Esophagus muscularis mucosa (tissue), 4 donors: ENCODE results near the gene APLP2. TPM values are rescaled to one million over a fixed set of nuclear protein-coding genes. Genes with fewer than 3 reads are reported as not detected.
A peak's percentile ranks its signal among the peaks of the same experiment; 100 is the strongest.

Experiments used
- DNase-seq: peaks from one replicate; pipeline ENCODE4 v3.0.0-alpha.2; 2017; ENCODE audit errors: extremely low spot score
- H3K27ac ChIP-seq, 4 donors: fragments of 200-600 bp; sonication (generic); replicated peaks in 1 of 4; 1 replicate in 3 of 4; 2 replicates in 1 of 4; pipeline ENCODE4 v1.5.1; 2016 to 2019; ENCODE audit warnings: mild to moderate bottlenecking in 1 of 4
- H3K27me3 ChIP-seq, 4 donors: fragments of 200-600 bp; sonication (generic); one replicate each; pipeline versions ENCODE4 v1.5.1 to v1.6.0; 2016 to 2019
- H3K36me3 ChIP-seq, 4 donors: fragments of 200-600 bp; sonication (generic); one replicate each; pipeline ENCODE4 v1.5.1; 2016 to 2019
- H3K4me1 ChIP-seq, 4 donors: fragments of 200-600 bp; sonication (generic); one replicate each; pipeline ENCODE4 v1.5.1; 2016 to 2019
- H3K4me3 ChIP-seq, 4 donors: fragments of 200-600 bp; sonication (generic); 1 replicate in 2 of 4; 2 replicates in 2 of 4; pipeline ENCODE4 v1.5.1; 2016 to 2019; ENCODE audit warnings: mild to moderate bottlenecking in 4 of 4, moderate library complexity in 1 of 4
- H3K9me3 ChIP-seq, 4 donors: fragments of 200-600 bp; sonication (generic); 1 replicate in 3 of 4; 2 replicates in 1 of 4; pipeline ENCODE4 v1.5.1; 2016 to 2019
- EP300 ChIP-seq: sonication (generic); formaldehyde crosslinking; IDR thresholded peaks from one replicate; pipeline ENCODE4 v1.6.1; 2017; ENCODE audit warnings: antibody characterized with exemption
- POLR2A ChIP-seq: fragments of 450-650 bp; IDR thresholded peaks from one replicate; pipeline ENCODE4 v1.6.1; 2017; ENCODE audit warnings: antibody characterized with exemption, moderate library complexity, mild to moderate bottlenecking, low read depth
- POLR2AphosphoS5 ChIP-seq, 2 donors: sonication (generic); formaldehyde crosslinking; IDR thresholded peaks; one replicate each; pipeline ENCODE4 v1.6.1; 2017; ENCODE audit warnings: antibody characterized with exemption in 2 of 2
- WGBS: methylation state at CpG from one replicate; pipeline ENCODE4 v1.1.5; 2018; 5-methylcytosine and 5-hydroxymethylcytosine counted together
- intact Hi-C: fragments of 100-400 bp; cut with DNase I; formaldehyde crosslinking; loops from one replicate; pipeline ENCODE4 v1.15.1; 2023
- total RNA-seq, 4 donors: library from RNA; depleted of rRNA; stranded (reverse); fragments of >200 nt; gene quantifications; one replicate each; pipeline versions ENCODE4 v1.1.0 to v1.2.1, GENCODE V29; 2016
- TF ChIP-seq, protein P1 (sequence below), 3 experiments: fragments of 200-600 bp in 2 of 3; fragments of 450-650 bp in 1 of 3; sonication (generic) in 2 of 3; IDR thresholded peaks; one replicate each; pipeline ENCODE4 v1.5.1; 2017 to 2019; ENCODE audit warnings: antibody characterized with exemption in 3 of 3, mild to moderate bottlenecking in 2 of 3, moderate library complexity in 1 of 3

Gene APLP2
- total RNA-seq, 4 donors from 2014 or later: 311 to 479 (median 410) TPM

DNA sequence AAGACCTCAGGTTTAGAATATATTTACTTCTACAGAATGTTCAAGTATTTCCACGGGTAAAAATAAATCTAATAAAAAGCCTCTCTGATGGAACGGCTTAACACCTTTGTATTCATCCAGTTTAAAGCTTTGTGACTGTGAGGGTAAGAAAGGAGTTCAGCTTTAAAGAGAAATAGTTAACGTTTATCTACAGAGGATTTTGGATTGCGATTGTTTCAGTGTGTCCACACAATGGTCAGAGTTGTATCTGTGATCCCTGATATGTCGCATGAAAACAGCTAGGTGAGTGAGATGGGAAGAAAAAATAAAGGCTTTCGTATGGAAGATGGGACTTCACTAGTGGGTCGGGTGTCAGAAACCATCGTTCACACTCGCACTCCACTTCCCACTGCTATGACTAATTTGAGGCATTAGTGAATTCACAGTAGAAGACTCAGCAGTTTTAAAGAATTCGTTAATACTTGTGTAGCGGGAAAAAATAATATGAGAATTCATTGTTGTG, 1.6 kb downstream of the APLP2 start:
- intact Hi-C loops: loop anchor here (5.0 kb wide), 1 partner anchor 149 kb away; no protein-coding TSS in a partner anchor

DNA sequence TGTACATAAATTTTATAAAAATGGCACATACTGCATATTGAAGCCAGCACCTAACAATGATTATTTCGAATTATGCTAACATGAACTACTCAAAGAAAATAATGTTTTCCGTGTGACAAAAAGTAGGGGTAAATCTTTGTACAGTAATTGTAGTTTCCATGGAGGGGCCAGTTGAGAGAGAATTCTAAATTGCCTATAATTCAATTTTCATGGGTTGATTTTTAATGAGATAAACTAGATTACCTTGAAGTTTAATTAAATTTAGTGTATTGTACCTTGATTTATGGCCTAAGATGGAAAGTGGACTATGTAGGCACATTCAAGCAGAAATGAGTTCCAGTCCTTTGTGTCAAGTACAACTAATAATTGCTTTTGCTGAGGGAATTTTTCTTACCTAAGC, 5.0 kb downstream of the APLP2 start:
- Histone ChIP-seq H3K9me3 (no peaks in the 10 kb centered on the region), H3K4me1 (peaks cover 30 to 61% (median 39%) of the 10 kb centered on the region in 4 donors), H3K27me3 (no peaks in the 10 kb centered on the region), H3K27ac (no peak overlapping the region), H3K36me3 (no peaks in the 10 kb centered on the region), H3K4me3 (no peak overlapping the region)
- intact Hi-C loops: loop anchor here (5.0 kb wide), 1 partner anchor 152 kb away; no protein-coding TSS in a partner anchor
- no peak for TF ChIP-seq POLR2A
- TF ChIP-seq POLR2AphosphoS5 (IDR thresholded peaks at IDR 0.05): no peak
- TF ChIP-seq, protein P1, sequence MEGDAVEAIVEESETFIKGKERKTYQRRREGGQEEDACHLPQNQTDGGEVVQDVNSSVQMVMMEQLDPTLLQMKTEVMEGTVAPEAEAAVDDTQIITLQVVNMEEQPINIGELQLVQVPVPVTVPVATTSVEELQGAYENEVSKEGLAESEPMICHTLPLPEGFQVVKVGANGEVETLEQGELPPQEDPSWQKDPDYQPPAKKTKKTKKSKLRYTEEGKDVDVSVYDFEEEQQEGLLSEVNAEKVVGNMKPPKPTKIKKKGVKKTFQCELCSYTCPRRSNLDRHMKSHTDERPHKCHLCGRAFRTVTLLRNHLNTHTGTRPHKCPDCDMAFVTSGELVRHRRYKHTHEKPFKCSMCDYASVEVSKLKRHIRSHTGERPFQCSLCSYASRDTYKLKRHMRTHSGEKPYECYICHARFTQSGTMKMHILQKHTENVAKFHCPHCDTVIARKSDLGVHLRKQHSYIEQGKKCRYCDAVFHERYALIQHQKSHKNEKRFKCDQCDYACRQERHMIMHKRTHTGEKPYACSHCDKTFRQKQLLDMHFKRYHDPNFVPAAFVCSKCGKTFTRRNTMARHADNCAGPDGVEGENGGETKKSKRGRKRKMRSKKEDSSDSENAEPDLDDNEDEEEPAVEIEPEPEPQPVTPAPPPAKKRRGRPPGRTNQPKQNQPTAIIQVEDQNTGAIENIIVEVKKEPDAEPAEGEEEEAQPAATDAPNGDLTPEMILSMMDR (IDR thresholded peaks at IDR 0.05): no peak
- no peak for TF ChIP-seq EP300
- 96% methylated on average over 2 of the region's 2 CpGs for WGBS
- no peak for DNase-seq

More for the DNA sequence above, 1.6 kb downstream of the APLP2 start:
- Histone ChIP-seq H3K4me1 (peaks cover 21 to 49% (median 41%) of the 10 kb centered on the region in 4 donors), H3K36me3 (no peaks in the 10 kb centered on the region), H3K27me3 (no peaks in the 10 kb centered on the region), H3K9me3 (no peaks in the 10 kb centered on the region), H3K4me3 (peak overlapping the region; percentile 85 to 97 (median 94)), H3K27ac (peak overlapping the region; percentile 97 to 98 (median 97))
- TF ChIP-seq EP300: no peak
- TF ChIP-seq POLR2AphosphoS5 (IDR thresholded peaks at IDR 0.05): peak in 1 of 2 donors; percentile 13
- 17% methylated on average over 11 of the region's 11 CpGs for WGBS
- no peak for DNase-seq

DNA sequence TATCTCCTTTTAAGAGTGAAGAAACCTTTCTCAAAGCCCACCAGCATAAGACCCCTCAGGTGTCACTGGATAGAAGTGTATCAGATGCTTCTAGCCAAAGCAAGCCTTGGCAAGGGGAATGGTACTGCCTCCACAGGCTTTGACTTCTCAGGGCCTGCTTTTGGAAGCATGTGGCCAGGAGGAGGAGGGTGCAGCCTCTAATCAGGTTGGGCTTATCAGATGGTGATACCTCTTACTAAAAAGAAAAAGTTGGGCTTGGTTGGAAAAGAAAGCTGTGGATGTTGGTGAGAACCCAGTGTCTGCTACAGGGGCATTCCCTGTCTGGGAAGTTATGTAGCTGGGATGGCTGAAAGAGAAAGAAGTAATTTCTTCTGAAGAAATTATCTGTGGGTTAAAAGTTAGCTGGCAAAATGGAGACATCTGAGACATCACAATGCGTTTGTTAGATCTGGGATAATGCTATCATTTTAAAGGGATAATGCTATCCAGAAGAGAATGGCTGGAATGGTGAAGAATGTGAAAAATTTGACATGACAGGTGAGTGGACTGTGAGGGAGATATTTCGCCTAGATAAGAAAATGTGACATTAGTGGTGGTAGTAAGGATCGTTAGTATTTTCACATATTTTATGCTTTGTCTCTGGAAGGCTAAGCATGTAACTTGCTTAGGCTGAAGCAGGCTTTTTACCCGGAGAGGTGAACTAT, 7.2 kb downstream of the APLP2 start:
- H3K4me3 ChIP-seq: no peak overlapping the region
- DNase-seq: no peak
- no peak for TF ChIP-seq POLR2A
- TF ChIP-seq POLR2AphosphoS5 (IDR thresholded peaks at IDR 0.05): no peak
- TF ChIP-seq EP300: no peak
- TF ChIP-seq, protein P1 (IDR thresholded peaks at IDR 0.05): no peak
- H3K27ac ChIP-seq: no peak overlapping the region
- H3K36me3 ChIP-seq: no peaks in the 10 kb centered on the region
- H3K9me3 ChIP-seq: no peaks in the 10 kb centered on the region
- WGBS: 67% methylated on average over 4 of the region's 4 CpGs
- H3K4me1 ChIP-seq: peaks cover 25 to 65% (median 38%) of the 10 kb centered on the region in 4 donors
- H3K27me3 ChIP-seq: no peaks in the 10 kb centered on the region
- intact Hi-C loops: no loop called here

DNA sequence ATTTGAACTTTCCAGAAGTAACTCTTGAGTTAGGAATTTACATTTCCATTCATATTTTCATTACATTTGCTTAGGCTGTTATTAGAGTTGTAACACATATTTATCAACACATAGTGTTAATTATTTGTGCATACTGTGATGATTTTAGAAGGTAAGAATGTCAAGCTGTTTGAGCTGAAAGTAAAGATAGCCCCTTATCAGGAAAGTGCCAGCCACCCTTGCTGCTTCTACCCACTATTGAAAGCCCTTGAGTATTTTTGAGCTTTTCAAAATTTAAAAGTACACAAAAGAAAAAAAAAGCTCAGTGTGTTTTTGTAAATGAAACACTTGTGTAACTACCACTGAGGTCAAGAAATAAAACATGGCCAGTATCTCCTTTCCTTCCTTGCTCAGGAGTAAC, 8.0 kb downstream of the APLP2 start:
- intact Hi-C loops: no loop called here
- no peak for DNase-seq
- H3K4me1 ChIP-seq: peaks cover 18 to 58% (median 31%) of the 10 kb centered on the region in 4 donors
- no peaks in the 10 kb centered on the region for H3K9me3 ChIP-seq
- H3K27me3 ChIP-seq: no peaks in the 10 kb centered on the region
- no peak overlapping the region for H3K27ac ChIP-seq
- H3K36me3 ChIP-seq: no peaks in the 10 kb centered on the region
- H3K4me3 ChIP-seq: no peak overlapping the region
- TF ChIP-seq, protein P1 (IDR thresholded peaks at IDR 0.05): no peak
- TF ChIP-seq POLR2A: no peak
- no peak for TF ChIP-seq POLR2AphosphoS5 (IDR thresholded peaks at IDR 0.05)
- TF ChIP-seq EP300: no peak

DNA sequence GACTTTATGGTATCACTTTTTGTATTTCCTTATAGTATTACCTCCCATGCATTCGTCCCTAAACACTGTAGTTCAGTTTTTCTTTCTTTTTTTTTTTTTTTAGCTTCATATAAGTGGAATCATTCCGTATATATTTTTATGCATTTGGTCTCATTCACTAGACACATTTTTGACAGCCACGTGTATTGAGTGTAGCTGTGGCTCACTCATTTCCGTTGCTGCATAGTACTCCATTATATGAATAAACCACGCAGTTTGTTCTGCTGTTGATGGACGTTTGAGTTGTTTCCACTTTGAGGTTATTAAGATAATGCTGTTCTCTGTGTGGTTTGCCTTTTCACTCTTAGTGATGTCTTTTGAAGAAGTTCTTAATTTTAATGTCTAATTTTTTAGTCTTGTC, 8.4 kb downstream of the APLP2 start:
- DNase-seq: no peak
- H3K27me3 ChIP-seq: no peaks in the 10 kb centered on the region
- no peak overlapping the region for H3K27ac ChIP-seq
- no peak overlapping the region for H3K4me3 ChIP-seq
- peaks cover 18 to 55% (median 28%) of the 10 kb centered on the region in 4 donors for H3K4me1 ChIP-seq
- intact Hi-C loops: no loop called here
- no peaks in the 10 kb centered on the region for H3K36me3 ChIP-seq
- TF ChIP-seq POLR2A (no peak), EP300 (no peak), POLR2AphosphoS5 (IDR thresholded peaks at IDR 0.05) (no peak)
- TF ChIP-seq, protein P1 (IDR thresholded peaks at IDR 0.05): no peak
- H3K9me3 ChIP-seq: no peaks in the 10 kb centered on the region
- 73% methylated on average over 6 of the region's 6 CpGs for WGBS
